ENCODE data around the gene ALG8.

GRCh38 chr11:78085972-78086371 lies 53.5 kb downstream of the ALG8 start:
- TF ChIP-seq CTCF (IDR thresholded peaks at IDR 0.05; ENCODE audit: control extremely low read depth in 1 of 3, insufficient read depth in 1 of 3, low read depth in 1 of 3, low read length in 3 of 3), result no peak
- no peak for TF ChIP-seq POLR2AphosphoS5 (IDR thresholded peaks at IDR 0.05; ENCODE audit: low read depth, low read length)
- no peak for TF ChIP-seq RAD21 (IDR thresholded peaks at IDR 0.05 in 1 of 2, conservative IDR thresholded peaks at IDR 0.05 in 1 of 2; ENCODE audit: low read depth in 2 of 2, low read length in 2 of 2)
- no peak for TF ChIP-seq RBBP5 (IDR thresholded peaks at IDR 0.05; ENCODE audit: borderline replicate concordance, low read depth, low read length)
- no peak for TF ChIP-seq EZH2 (IDR thresholded peaks at IDR 0.05; ENCODE audit: low read depth, low read length, severe bottlenecking)
- no peak for TF ChIP-seq CEBPB (IDR thresholded peaks at IDR 0.05; ENCODE audit: low read depth, low read length)
- no peak for TF ChIP-seq RFX5 (IDR thresholded peaks at IDR 0.05; ENCODE audit: borderline replicate concordance, low read depth, low read length)
